OCI-LY1 (cell line): ENCODE data around the gene DIDO1.

Source experiments
- CTCF ChIP-seq: fragments of 200-600 bp; sonication (generic), shearing (Covaris generic); IDR thresholded peaks from 2 replicates; pipeline ENCODE4 v1.5.1; 2017; ENCODE audit warnings: mild to moderate bottlenecking, antibody characterized with exemption, low read length, moderate library complexity, mixed read lengths
- EZH2 ChIP-seq: fragments of 200-600 bp; sonication (generic), shearing (Covaris generic); IDR thresholded peaks from 2 replicates; pipeline ENCODE4 v1.8.0; 2017; ENCODE audit warnings: borderline replicate concordance, mixed run types, mild to moderate bottlenecking, antibody characterized with exemption, low read length, moderate library complexity, mixed read lengths

GRCh38 chr20:62846166-62846890, 80.0 kb downstream of the DIDO1 start:
- TF ChIP-seq CTCF (no peak), EZH2 (no peak)
